Thyroid gland (tissue), 4 donors: Measurements from ENCODE around the gene ULK2.

Experiments
- POLR2A ChIP-seq, 2 donors: fragments of 450-650 bp; IDR thresholded peaks; one replicate each; pipeline ENCODE4 v1.6.1; 2017; ENCODE audit warnings: antibody characterized with exemption in 2 of 2, mild to moderate bottlenecking in 2 of 2, moderate library complexity in 1 of 2
- TF ChIP-seq, protein P1 (sequence below), 6 experiments: fragments of 200-600 bp in 3 of 6; fragments of 450-650 bp in 3 of 6; sonication (generic) in 3 of 6; IDR thresholded peaks; one replicate each; pipeline ENCODE4 v1.5.1; 2016 to 2019; ENCODE audit warnings: antibody characterized with exemption in 6 of 6, mild to moderate bottlenecking in 2 of 6, inconsistent platforms in 1 of 6, moderate library complexity in 1 of 6

DNA sequence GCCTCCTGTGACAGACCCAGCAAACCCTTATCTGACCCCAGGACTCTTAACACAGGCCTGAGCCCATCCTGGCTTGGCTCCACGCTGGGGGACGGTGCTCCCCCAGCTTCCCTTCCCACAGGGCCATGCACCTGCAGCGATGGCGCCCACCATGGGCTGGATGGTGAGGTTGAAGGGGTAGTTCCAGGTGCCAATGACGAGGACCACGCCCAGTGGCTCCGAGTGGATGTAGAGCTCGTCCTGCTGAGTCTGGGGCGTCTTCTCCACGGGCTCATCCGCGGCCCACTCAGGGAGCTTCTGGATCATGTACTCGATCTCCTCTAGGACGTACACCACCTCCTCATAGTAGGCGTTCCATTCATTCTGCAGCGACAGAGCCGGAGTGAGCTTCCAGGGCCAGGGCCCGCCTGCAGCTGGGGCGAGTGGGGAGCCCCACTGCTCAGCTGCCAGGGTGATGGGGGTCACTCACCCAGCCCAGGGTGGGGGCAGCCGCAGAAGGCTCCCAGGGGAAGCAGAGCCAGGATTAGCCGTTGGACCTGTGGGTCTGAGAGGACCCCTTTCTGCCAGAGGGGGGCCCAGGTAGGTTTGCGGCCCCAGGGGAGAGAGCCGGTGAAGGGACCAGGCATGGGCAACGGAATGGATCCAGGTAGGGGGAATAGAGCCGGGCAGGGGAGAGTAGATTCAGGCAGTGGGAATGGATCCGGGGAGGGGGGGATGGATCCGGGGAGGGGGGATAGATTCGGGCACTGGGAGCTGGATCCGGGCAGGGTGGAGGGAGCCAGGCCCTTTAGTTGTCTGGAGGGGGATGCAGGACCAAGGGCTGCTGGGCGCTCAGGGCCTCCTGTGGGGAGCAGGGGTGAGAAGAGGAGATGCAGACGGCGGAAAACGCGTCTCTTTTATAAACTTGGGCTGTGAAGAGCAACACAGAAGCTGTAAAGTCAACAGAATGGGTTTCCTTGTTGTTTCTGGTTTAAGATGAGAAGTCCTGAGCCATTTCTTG is 124.3 kb downstream of the ULK2 start:
- TF ChIP-seq, protein P1, sequence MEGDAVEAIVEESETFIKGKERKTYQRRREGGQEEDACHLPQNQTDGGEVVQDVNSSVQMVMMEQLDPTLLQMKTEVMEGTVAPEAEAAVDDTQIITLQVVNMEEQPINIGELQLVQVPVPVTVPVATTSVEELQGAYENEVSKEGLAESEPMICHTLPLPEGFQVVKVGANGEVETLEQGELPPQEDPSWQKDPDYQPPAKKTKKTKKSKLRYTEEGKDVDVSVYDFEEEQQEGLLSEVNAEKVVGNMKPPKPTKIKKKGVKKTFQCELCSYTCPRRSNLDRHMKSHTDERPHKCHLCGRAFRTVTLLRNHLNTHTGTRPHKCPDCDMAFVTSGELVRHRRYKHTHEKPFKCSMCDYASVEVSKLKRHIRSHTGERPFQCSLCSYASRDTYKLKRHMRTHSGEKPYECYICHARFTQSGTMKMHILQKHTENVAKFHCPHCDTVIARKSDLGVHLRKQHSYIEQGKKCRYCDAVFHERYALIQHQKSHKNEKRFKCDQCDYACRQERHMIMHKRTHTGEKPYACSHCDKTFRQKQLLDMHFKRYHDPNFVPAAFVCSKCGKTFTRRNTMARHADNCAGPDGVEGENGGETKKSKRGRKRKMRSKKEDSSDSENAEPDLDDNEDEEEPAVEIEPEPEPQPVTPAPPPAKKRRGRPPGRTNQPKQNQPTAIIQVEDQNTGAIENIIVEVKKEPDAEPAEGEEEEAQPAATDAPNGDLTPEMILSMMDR (IDR thresholded peaks at IDR 0.05), result no peak
- TF ChIP-seq POLR2A (IDR thresholded peaks at IDR 0.05), result no peak
